HEK293T (cell line): ENCODE measurements around the gene COQ4.

Experiments
- BHLHE40 ChIP-seq: fragments of 450-650 bp; IDR thresholded peaks from 2 replicates; pipeline ENCODE4 v1.6.1; 2016; ENCODE audit warnings: mild to moderate bottlenecking, moderate library complexity, borderline replicate concordance
- ELF4 ChIP-seq: fragments of 450-650 bp; IDR thresholded peaks from 2 replicates; pipeline ENCODE4 v1.6.1; 2017; ENCODE audit warnings: antibody characterized with exemption
- FOXA1 ChIP-seq: fragments of 450-650 bp; IDR thresholded peaks from 2 replicates; pipeline ENCODE4 v1.6.1; 2016; ENCODE audit warnings: mild to moderate bottlenecking
- FOXM1 ChIP-seq: fragments of 450-650 bp; IDR thresholded peaks from 2 replicates; pipeline ENCODE4 v1.6.1; 2017; ENCODE audit warnings: mild to moderate bottlenecking, borderline replicate concordance
- HDGF ChIP-seq: fragments of 450-650 bp; IDR thresholded peaks from 2 replicates; pipeline ENCODE4 v1.6.1; 2017; ENCODE audit warnings: antibody characterized with exemption, borderline replicate concordance
- LEF1 ChIP-seq: fragments of 450-650 bp; IDR thresholded peaks from 2 replicates; pipeline ENCODE4 v1.6.1; 2017; ENCODE audit warnings: mild to moderate bottlenecking, borderline replicate concordance
- SP1 ChIP-seq: fragments of 450-650 bp; IDR thresholded peaks from 2 replicates; pipeline ENCODE4 v1.6.1; 2017
- SUZ12 ChIP-seq: fragments of 450-650 bp; IDR thresholded peaks from 2 replicates; pipeline ENCODE4 v1.6.1; 2016; ENCODE audit warnings: mild to moderate bottlenecking
- TARDBP ChIP-seq: fragments of 450-650 bp; IDR thresholded peaks from 2 replicates; pipeline ENCODE4 v1.6.1; 2016

DNA sequence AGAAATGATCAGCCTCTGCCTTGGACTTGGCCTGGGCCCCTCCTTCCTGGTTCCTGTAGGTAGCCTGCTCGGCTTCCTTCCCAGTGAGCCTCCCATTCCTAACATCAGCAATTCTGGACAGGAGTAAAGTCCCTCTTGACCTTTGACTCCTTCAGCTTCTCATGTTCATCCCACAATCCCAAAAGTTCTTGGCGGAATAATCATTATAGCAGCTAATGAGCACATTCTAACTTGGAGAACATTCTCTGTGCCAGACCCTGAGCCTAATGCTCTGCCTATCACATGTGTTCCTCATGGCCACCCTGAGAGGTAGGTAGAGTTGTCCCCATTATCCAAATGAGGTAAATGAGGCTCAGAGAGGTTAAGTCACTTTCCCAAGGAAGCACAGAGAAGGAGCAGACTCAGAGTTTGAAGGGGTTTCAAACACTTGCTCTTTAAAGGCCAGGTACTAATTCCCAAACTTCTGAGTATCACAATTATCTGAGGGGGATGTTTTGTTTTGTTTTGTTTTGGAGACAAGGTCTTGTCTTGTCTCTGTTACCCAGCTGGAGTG, 25.3 kb upstream of the COQ4 start:
- no peak for TF ChIP-seq HDGF
- TF ChIP-seq SP1 = no peak
- TF ChIP-seq LEF1 = no peak
- TF ChIP-seq FOXM1 = no peak
- no peak for TF ChIP-seq FOXA1
- no peak for TF ChIP-seq BHLHE40
- TF ChIP-seq SUZ12 = no peak
- no peak for TF ChIP-seq ELF4
- no peak for TF ChIP-seq TARDBP
